ENCODE data around the gene TYW1B.
"Not testable (repeated sequence)": the region's sequence is repeated elsewhere in the genome, so short reads cannot be mapped to it uniquely, and the experiment has no call there.

The TYW1B gene

DNA sequence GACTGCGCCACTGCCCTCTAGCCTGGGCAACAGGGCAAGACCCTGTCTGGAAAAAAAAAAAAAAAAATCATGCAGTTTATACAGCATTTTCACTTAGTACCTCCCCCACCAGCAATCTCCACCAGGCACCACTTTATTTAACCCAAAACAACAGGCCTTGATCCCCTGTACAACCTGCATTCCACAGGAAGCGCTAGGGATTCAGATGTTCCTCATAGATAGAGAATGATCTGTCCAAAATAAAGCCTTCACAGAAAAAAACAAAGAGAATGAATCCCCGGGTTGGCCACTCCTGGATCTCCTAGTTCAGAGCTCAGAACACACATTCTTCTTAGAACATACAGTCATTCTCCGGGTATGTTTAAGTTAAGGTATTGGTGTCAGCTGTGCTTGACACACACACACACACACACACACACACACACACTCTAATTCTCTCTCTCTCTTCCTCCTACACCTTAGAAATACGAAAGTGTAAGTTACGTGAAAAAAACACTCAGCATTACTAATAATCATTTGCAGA is 110.7 kb downstream of the TYW1B start:
- H3K4me3 ChIP-seq (ENCODE audit: low read length); DNase-seq (ENCODE audit: low read depth): not testable (repeated sequence)

- DNase-seq (ENCODE audit: low read depth); H3K4me3 ChIP-seq (ENCODE audit: low read length): not testable (repeated sequence)
Observed at GRCh38 chr7:72711927-72712326, 116.1 kb downstream of the TYW1B start.

DNA sequence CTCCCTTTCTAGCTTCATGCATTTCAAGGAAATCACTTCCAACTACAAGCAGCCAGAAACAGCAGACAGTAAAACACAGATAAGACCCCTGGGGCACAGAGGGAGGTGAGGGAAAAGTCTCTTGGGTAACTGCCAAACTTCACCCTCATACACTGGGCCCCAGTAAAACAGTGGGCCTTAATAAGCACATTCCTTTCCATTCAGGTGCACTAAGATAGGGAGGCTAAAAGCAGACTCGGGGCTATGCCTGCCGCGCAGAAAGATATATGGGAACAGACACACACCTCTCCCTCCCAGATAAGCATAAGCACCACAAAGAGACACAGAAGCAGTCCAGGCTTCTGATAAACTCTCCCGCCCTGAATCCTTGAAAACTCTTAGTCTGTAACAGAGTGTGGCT is 117.0 kb downstream of the TYW1B start:
- H3K4me3 ChIP-seq (ENCODE audit: low read length): no peak overlapping the region
- TF ChIP-seq, protein P1, sequence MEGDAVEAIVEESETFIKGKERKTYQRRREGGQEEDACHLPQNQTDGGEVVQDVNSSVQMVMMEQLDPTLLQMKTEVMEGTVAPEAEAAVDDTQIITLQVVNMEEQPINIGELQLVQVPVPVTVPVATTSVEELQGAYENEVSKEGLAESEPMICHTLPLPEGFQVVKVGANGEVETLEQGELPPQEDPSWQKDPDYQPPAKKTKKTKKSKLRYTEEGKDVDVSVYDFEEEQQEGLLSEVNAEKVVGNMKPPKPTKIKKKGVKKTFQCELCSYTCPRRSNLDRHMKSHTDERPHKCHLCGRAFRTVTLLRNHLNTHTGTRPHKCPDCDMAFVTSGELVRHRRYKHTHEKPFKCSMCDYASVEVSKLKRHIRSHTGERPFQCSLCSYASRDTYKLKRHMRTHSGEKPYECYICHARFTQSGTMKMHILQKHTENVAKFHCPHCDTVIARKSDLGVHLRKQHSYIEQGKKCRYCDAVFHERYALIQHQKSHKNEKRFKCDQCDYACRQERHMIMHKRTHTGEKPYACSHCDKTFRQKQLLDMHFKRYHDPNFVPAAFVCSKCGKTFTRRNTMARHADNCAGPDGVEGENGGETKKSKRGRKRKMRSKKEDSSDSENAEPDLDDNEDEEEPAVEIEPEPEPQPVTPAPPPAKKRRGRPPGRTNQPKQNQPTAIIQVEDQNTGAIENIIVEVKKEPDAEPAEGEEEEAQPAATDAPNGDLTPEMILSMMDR (conservative IDR thresholded peaks at IDR 0.05; ENCODE audit: low read depth, low read length): no peak
- no peak for DNase-seq (ENCODE audit: low read depth)

DNA sequence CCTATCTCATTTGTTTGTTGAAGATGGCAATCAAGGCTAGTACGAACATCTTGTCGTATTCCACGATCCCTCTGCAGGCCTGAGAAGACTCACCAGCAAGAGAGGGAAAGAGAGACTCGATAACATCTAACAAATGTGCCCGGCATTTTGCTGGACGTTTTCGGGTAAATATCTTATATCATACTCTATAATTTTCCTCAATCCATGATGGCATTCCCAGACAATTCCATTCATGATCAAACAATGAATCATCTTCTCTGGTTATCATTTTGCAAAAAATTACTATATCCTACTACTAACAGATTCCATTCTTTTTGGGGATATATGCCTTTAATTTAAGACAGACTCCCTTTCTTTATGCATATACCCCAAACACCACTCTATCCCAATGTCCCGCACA is 118.1 kb downstream of the TYW1B start:
- H3K4me3 ChIP-seq (ENCODE audit: low read length): no peak overlapping the region
- DNase-seq (ENCODE audit: low read depth): no peak
- TF ChIP-seq, protein P1 (conservative IDR thresholded peaks at IDR 0.05; ENCODE audit: low read depth, low read length): no peak

DNA sequence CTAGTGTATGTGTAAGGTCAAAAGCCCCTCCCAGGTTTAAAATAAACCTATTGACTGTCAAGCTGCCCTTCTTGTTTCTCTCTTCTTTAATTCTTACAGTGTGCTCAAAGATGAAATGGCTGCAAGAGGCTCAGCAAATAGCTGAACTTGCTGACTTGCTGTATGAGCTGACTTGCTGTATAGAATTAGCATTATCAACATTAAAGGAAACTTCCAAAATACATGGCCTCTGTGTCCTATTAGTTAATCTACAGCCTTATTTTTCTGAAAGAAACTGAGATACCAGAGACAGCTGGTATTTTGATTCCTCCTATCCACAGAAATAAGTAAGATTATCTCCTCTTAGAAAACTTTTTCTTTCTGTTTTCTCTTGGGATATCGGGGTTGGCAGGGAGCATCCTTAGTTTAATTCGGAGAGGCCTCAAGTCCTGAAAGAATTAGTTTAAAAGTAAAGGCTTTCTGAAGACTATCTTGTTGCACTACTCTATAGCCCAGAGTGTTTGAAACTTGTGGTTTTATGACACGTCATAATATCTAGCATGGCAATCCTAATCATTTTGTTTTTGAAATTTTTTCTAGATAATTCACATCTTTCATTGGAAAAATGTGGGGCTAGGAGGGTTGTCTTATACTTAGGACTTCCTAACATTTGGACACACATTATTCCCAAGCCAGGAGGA is 119.5 kb downstream of the TYW1B start:
- not testable (repeated sequence) for DNase-seq (ENCODE audit: low read depth); H3K4me3 ChIP-seq (ENCODE audit: low read length)

GRCh38 chr7:72706521-72706920 is 121.5 kb downstream of the TYW1B start:
- H3K4me3 ChIP-seq (ENCODE audit: low read length): no peak overlapping the region
- no peak for DNase-seq (ENCODE audit: low read depth)
- TF ChIP-seq, protein P1 (conservative IDR thresholded peaks at IDR 0.05; ENCODE audit: low read depth, low read length): no peak

DNA sequence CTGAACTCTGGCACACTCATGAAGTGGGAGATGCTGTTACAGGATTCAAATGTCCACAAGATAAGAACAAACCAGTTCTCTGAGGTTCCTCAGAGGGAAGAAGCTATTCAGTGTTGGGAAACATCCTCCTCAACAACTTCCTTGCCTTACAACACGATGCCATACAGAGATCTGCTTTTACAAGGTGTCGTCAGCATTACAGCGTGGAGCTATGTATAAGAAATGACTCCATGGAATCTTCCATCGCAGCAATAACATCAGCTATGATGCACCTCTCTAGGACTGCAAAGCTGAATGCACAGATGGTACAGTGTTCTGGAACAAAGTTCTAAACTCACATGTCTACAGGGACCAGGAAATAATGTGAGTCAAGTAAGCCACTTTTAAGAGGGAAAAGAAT is 122.3 kb downstream of the TYW1B start:
- not testable (repeated sequence) for H3K4me3 ChIP-seq (ENCODE audit: low read length); DNase-seq (ENCODE audit: low read depth)

DNA sequence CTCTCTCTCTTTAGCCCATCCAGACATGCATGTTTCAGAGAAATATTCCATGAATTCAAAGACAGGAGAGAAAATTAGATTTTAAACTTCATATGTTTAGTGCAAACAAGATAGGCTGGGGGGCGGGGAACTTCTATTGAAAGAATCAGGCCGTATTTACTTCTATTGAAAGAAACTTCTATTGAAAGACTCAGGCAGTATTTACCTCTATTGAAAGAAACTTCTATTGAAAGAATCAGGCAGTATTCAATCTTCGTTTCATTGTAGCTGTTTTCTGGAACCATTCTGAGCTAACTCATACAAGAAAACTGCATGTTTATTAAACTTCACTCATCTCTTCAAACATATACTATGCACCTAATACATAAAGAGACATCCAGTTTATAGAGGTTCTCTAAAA is 123.1 kb downstream of the TYW1B start:
- DNase-seq (ENCODE audit: low read depth): no peak
- TF ChIP-seq, protein P1 (conservative IDR thresholded peaks at IDR 0.05; ENCODE audit: low read depth, low read length): no peak
- H3K4me3 ChIP-seq (ENCODE audit: low read length): no peak overlapping the region

GRCh38 chr7:72700548-72700947 is 127.5 kb downstream of the TYW1B start:
- not testable (repeated sequence) for H3K4me3 ChIP-seq (ENCODE audit: low read length); DNase-seq (ENCODE audit: low read depth)

GRCh38 chr7:72697066-72697465 is 130.9 kb downstream of the TYW1B start:
- not testable (repeated sequence) for DNase-seq (ENCODE audit: low read depth); H3K4me3 ChIP-seq (ENCODE audit: low read length)

GRCh38 chr7:72696643-72697042 is 131.4 kb downstream of the TYW1B start:
- not testable (repeated sequence) for H3K4me3 ChIP-seq (ENCODE audit: low read length); DNase-seq (ENCODE audit: low read depth)

DNA sequence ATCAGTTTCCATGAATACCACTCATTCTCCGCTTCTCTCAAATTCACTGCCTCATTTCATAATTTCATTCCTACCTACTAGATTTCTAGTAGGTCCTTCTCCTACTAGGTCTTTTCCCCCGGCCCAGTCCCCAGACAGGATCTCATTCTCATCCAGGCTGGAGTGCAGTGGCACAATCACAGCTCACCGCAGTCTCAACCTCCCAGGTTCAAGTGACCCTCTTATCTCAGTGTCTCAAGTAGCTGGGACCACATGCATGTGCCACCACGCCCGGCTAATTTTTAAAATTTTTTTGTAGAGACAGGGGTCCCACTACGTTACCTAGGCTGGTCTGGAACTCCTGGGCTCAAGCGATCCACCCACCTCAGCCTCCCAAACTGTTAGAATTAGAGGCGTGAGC is 132.5 kb downstream of the TYW1B start:
- H3K4me3 ChIP-seq (ENCODE audit: low read length); DNase-seq (ENCODE audit: low read depth): not testable (repeated sequence)

DNA sequence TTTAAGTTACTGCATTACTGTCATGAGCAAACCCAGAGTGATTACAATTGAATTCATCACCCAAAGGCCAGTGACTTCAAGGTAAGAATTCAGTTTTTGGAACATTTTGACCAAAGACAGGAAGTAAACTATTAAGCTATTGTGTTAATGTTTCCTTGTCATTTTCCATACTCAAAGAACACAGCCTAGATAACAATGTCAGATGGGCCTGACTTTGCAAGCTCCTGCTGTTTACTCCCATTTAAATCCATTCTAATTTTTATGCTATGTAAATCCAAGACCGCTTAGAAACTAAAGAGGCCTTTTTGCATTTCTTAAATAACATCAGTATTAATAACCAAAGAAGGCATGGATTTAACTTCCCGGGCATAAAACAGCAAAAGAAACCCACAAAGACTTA is 136.6 kb downstream of the TYW1B start:
- H3K4me3 ChIP-seq (ENCODE audit: low read length); DNase-seq (ENCODE audit: low read depth): not testable (repeated sequence)

- DNase-seq (ENCODE audit: low read depth): not testable (repeated sequence)
Observed at GRCh38 chr7:72690177-72690576, 137.8 kb downstream of the TYW1B start.

GRCh38 chr7:72689344-72689743 is 138.7 kb downstream of the TYW1B start:
- DNase-seq (ENCODE audit: low read depth); H3K4me3 ChIP-seq (ENCODE audit: low read length): not testable (repeated sequence)

More at GRCh38 chr7:72690177-72690576, 137.8 kb downstream of the TYW1B start:
- H3K4me3 ChIP-seq (ENCODE audit: low read length): not testable (repeated sequence)

Data from retinal pigment epithelial cell (primary cell).